Measurements from ENCODE around the gene PCSK7. TPM values are rescaled to one million over a fixed set of nuclear protein-coding genes. Genes with fewer than 3 reads are reported as not detected.
A peak's percentile ranks its signal among the peaks of the same experiment; 100 is the strongest.

Gene PCSK7
- total RNA-seq, 2 donors from 2014 or later = 41.4 to 90.2 TPM

GRCh38 chr11:117181586-117182550 is 50.0 kb downstream of the PCSK7 start:
- TF ChIP-seq CTCF (IDR thresholded peaks at IDR 0.05) = no peak
- Histone ChIP-seq H3K36me3 (peaks cover 13% of the 10 kb centered on the region), H3K4me1 (ENCODE audit: control insufficient read depth in 1 of 2, low read depth in 2 of 2) (peaks cover 23 to 31% of the 10 kb centered on the region in 2 donors)

GRCh38 chr11:117180661-117181585 is 51.0 kb downstream of the PCSK7 start:
- H3K4me1 ChIP-seq (ENCODE audit: control insufficient read depth in 1 of 2, low read depth in 2 of 2) = peaks cover 23 to 36% of the 10 kb centered on the region in 2 donors
- peak overlapping the region; percentile 95 for H3K4me3 ChIP-seq
- TF ChIP-seq CTCF (IDR thresholded peaks at IDR 0.05) = peak; percentile 69
- H3K27ac ChIP-seq = peak overlapping the region; percentile 95 to 96
- H3K9me3 ChIP-seq = no peaks in the 10 kb centered on the region
- H3K36me3 ChIP-seq = peaks cover 13% of the 10 kb centered on the region
- no peak for DNase-seq (ENCODE audit: low spot score)
- ATAC-seq (ENCODE audit: insufficient number of reproducible peaks, low FRiP score, low read depth) = peak; percentile 51
- H3K27me3 ChIP-seq (replicated peaks; ENCODE audit: insufficient read depth) = no peaks in the 10 kb centered on the region

More at GRCh38 chr11:117181586-117182550, 50.0 kb downstream of the PCSK7 start:
- ATAC-seq (ENCODE audit: insufficient number of reproducible peaks, low FRiP score, low read depth) (no peak), DNase-seq (ENCODE audit: low spot score) (no peak)
- H3K9me3 ChIP-seq = no peaks in the 10 kb centered on the region
- H3K27me3 ChIP-seq (replicated peaks; ENCODE audit: insufficient read depth) = no peaks in the 10 kb centered on the region
- no peak overlapping the region for H3K4me3 ChIP-seq
- no peak overlapping the region for H3K27ac ChIP-seq

- Histone ChIP-seq H3K9me3 (no peaks in the 10 kb centered on the region), H3K36me3 (peaks cover 13% of the 10 kb centered on the region), H3K4me1 (ENCODE audit: control insufficient read depth in 1 of 2, low read depth in 2 of 2) (peaks cover 23 to 37% of the 10 kb centered on the region in 2 donors), H3K27me3 (replicated peaks; ENCODE audit: insufficient read depth) (no peaks in the 10 kb centered on the region), H3K27ac (peak overlapping the region; percentile 95 to 96), H3K4me3 (peak overlapping the region; percentile 95)
- DNase-seq (ENCODE audit: low spot score) (no peak), ATAC-seq (ENCODE audit: insufficient number of reproducible peaks, low FRiP score, low read depth) (no peak)
- TF ChIP-seq CTCF (IDR thresholded peaks at IDR 0.05) = no peak
These were observed 51.9 kb downstream of the PCSK7 start for GRCh38 chr11:117180020-117180419.

- ATAC-seq (ENCODE audit: insufficient number of reproducible peaks, low FRiP score, low read depth) (peak; percentile 3), DNase-seq (ENCODE audit: low spot score) (no peak)
- H3K36me3 ChIP-seq = peaks cover 13% of the 10 kb centered on the region
- H3K9me3 ChIP-seq = no peaks in the 10 kb centered on the region
- H3K27ac ChIP-seq = peak overlapping the region; percentile 95 to 96
- H3K27me3 ChIP-seq (replicated peaks; ENCODE audit: insufficient read depth) = no peaks in the 10 kb centered on the region
- H3K4me3 ChIP-seq = peak overlapping the region; percentile 95
- peaks cover 23 to 37% of the 10 kb centered on the region in 2 donors for H3K4me1 ChIP-seq (ENCODE audit: control insufficient read depth in 1 of 2, low read depth in 2 of 2)
- TF ChIP-seq CTCF (IDR thresholded peaks at IDR 0.05) = no peak
These were observed 52.5 kb downstream of the PCSK7 start for GRCh38 chr11:117179048-117179999.

Measured in thoracic aorta (tissue), 2 donors.